Mesodermal cell (in vitro differentiated cells): Measurements from ENCODE around the gene TNRC18.
"Not testable (repeated sequence)": the region's sequence is repeated elsewhere in the genome, so short reads cannot be mapped to it uniquely, and the experiment has no call there.

Source experiments
- H3K27ac ChIP-seq: 2 replicates; pipeline ENCODE4 v1.7.0; 2013; ENCODE audit warnings: mild to moderate bottlenecking, low read depth, low read length, moderate library complexity; ENCODE audit not compliant: severe bottlenecking
- H3K36me3 ChIP-seq: 2 replicates; pipeline ENCODE4 v1.7.1; 2013; ENCODE audit warnings: mild to moderate bottlenecking, low read length, moderate library complexity; ENCODE audit not compliant: control insufficient read depth, insufficient read depth
- H3K4me1 ChIP-seq: one replicate; pipeline ENCODE4 v1.7.1; 2013; ENCODE audit warnings: mild to moderate bottlenecking, low read length; ENCODE audit not compliant: insufficient read depth, control insufficient read depth, poor library complexity, severe bottlenecking
- H3K4me3 ChIP-seq: 2 replicates; pipeline ENCODE4 v1.7.0; 2013; ENCODE audit warnings: low read length, control low read depth, mild to moderate bottlenecking; ENCODE audit not compliant: insufficient read depth, poor library complexity, severe bottlenecking; ENCODE audit errors: extremely low read depth
- H3K9me3 ChIP-seq: 2 replicates; pipeline ENCODE4 v1.7.1; 2013; ENCODE audit warnings: mild to moderate bottlenecking, low read length, moderate library complexity; ENCODE audit not compliant: control insufficient read depth
- WGBS, 2 experiments: methylation state at CpG; one replicate each; pipeline ENCODE4 v1.1.5; 2013; ENCODE audit warnings: missing lambda C conversion rate in 2 of 2; ENCODE audit not compliant: insufficient coverage in 2 of 2; 5-methylcytosine and 5-hydroxymethylcytosine counted together

The TNRC18 gene

GRCh38 chr7:5332579-5332978, 91.1 kb downstream of the TNRC18 start:
- Histone ChIP-seq H3K4me3 (no peak overlapping the region), H3K9me3 (peaks cover 11% of the 10 kb centered on the region), H3K36me3 (peaks cover 72% of the 10 kb centered on the region), H3K27ac (no peak overlapping the region), H3K4me1 (no peaks in the 10 kb centered on the region)
- WGBS, 2 experiments, result 97% methylated on average over 39 to 41 of the region's 43 CpGs

- H3K27ac ChIP-seq, result no peak overlapping the region
- WGBS, 2 experiments, result 80 to 100% methylated on average over 1 of the region's 3 CpGs
- peaks cover 5% of the 10 kb centered on the region for H3K4me1 ChIP-seq
- peaks cover 66% of the 10 kb centered on the region for H3K36me3 ChIP-seq
- H3K9me3 ChIP-seq, result no peaks in the 10 kb centered on the region
- H3K4me3 ChIP-seq, result no peak overlapping the region
Observed at GRCh38 chr7:5330288-5330687, 93.3 kb downstream of the TNRC18 start.

- Histone ChIP-seq H3K27ac (no peak overlapping the region), H3K9me3 (no peaks in the 10 kb centered on the region), H3K36me3 (peaks cover 66% of the 10 kb centered on the region), H3K4me3 (no peak overlapping the region), H3K4me1 (peaks cover 5% of the 10 kb centered on the region)
- WGBS, 2 experiments, result 98 to 100% methylated on average over 1 to 6 of the region's 10 CpGs
Observed at GRCh38 chr7:5324961-5325360, 98.7 kb downstream of the TNRC18 start.

GRCh38 chr7:5323800-5324781, 99.5 kb downstream of the TNRC18 start:
- H3K9me3 ChIP-seq, H3K4me1 ChIP-seq, H3K27ac ChIP-seq, H3K4me3 ChIP-seq: not testable (repeated sequence)
- peaks cover 69% of the 10 kb centered on the region for H3K36me3 ChIP-seq
- 95 to 98% methylated on average over 16 to 29 of the region's 31 CpGs for WGBS, 2 experiments

GRCh38 chr7:5322621-5323410, 100.8 kb downstream of the TNRC18 start:
- 90 to 92% methylated on average over 27 to 28 of the region's 29 CpGs for WGBS, 2 experiments
- peaks cover 5% of the 10 kb centered on the region for H3K4me1 ChIP-seq
- peaks cover 74% of the 10 kb centered on the region for H3K36me3 ChIP-seq
- no peak overlapping the region for H3K27ac ChIP-seq
- H3K9me3 ChIP-seq, result peaks cover 10% of the 10 kb centered on the region
- no peak overlapping the region for H3K4me3 ChIP-seq

- WGBS, 2 experiments, result 96% methylated on average over 26 to 33 of the region's 33 CpGs
- Histone ChIP-seq H3K4me3 (no peak overlapping the region), H3K27ac (no peak overlapping the region), H3K36me3 (peaks cover 72% of the 10 kb centered on the region), H3K4me1 (no peaks in the 10 kb centered on the region), H3K9me3 (peaks cover 10% of the 10 kb centered on the region)
Observed at GRCh38 chr7:5320802-5321396, 102.7 kb downstream of the TNRC18 start.

- Histone ChIP-seq H3K9me3 (peaks cover 10% of the 10 kb centered on the region), H3K27ac (no peak overlapping the region), H3K4me1 (no peaks in the 10 kb centered on the region), H3K4me3 (no peak overlapping the region), H3K36me3 (peaks cover 72% of the 10 kb centered on the region)
- WGBS, 2 experiments, result 96% methylated on average over 3 to 9 of the region's 13 CpGs
Observed at GRCh38 chr7:5320391-5320790, 103.2 kb downstream of the TNRC18 start.

GRCh38 chr7:5318613-5319012, 105.0 kb downstream of the TNRC18 start:
- not testable (repeated sequence) for H3K4me1 ChIP-seq, H3K4me3 ChIP-seq, H3K27ac ChIP-seq
- Histone ChIP-seq H3K9me3 (peaks cover 10% of the 10 kb centered on the region), H3K36me3 (peaks cover 72% of the 10 kb centered on the region)
- 92 to 100% methylated on average over 2 of the region's 5 CpGs for WGBS, 2 experiments

- no peak overlapping the region for H3K4me3 ChIP-seq
- peaks cover 10% of the 10 kb centered on the region for H3K9me3 ChIP-seq
- 97 to 98% methylated on average over 12 to 14 of the region's 14 CpGs for WGBS, 2 experiments
- peaks cover 74% of the 10 kb centered on the region for H3K36me3 ChIP-seq
- H3K27ac ChIP-seq, result no peak overlapping the region
- no peaks in the 10 kb centered on the region for H3K4me1 ChIP-seq
Observed at GRCh38 chr7:5315761-5316160, 107.9 kb downstream of the TNRC18 start.

GRCh38 chr7:5314864-5315263, 108.8 kb downstream of the TNRC18 start:
- peaks cover 68% of the 10 kb centered on the region for H3K36me3 ChIP-seq
- WGBS, 2 experiments, result 98% methylated on average over 14 to 19 of the region's 19 CpGs
- H3K27ac ChIP-seq, result no peak overlapping the region
- H3K9me3 ChIP-seq, result peaks cover 10% of the 10 kb centered on the region
- H3K4me1 ChIP-seq, result no peaks in the 10 kb centered on the region
- H3K4me3 ChIP-seq, result no peak overlapping the region
